Lung (tissue), 12 donors: ENCODE measurements around the gene CST11. TPM values are rescaled to one million over a fixed set of nuclear protein-coding genes. Genes with fewer than 3 reads are reported as not detected.

Source experiments
- ATAC-seq: fragments of 200-7000 bp; cut with Tn5 transposase; one replicate; pipeline ENCODE4 v1.9.1; 2020; ENCODE audit warnings: moderate number of reproducible peaks; ENCODE audit not compliant: insufficient read depth, low FRiP score
- DNase-seq, 3 donors: peaks; one replicate each; pipeline ENCODE4 v3.0.0-alpha.2; 2013 to 2017
- H3K27ac ChIP-seq, 2 donors: one replicate each; pipeline ENCODE4 v1.5.1; 2013; ENCODE audit warnings: mild to moderate bottlenecking in 2 of 2, moderate library complexity in 2 of 2, control low read depth in 1 of 2, inconsistent platforms in 1 of 2, low read depth in 1 of 2, low read length in 1 of 2
- H3K27me3 ChIP-seq, 3 donors: one replicate each; pipeline ENCODE4 v1.5.1; 2013; ENCODE audit warnings: low read length in 2 of 3; ENCODE audit not compliant: control insufficient read depth in 3 of 3, insufficient read depth in 3 of 3
- H3K36me3 ChIP-seq, 4 donors: one replicate each; pipeline ENCODE4 v1.5.1; 2013; ENCODE audit warnings: low read length in 4 of 4, mild to moderate bottlenecking in 1 of 4, moderate library complexity in 1 of 4; ENCODE audit not compliant: control insufficient read depth in 4 of 4, insufficient read depth in 4 of 4
- H3K4me1 ChIP-seq, 5 donors: one replicate each; pipeline ENCODE4 v1.5.1; 2013; ENCODE audit warnings: low read length in 5 of 5, mild to moderate bottlenecking in 2 of 5, moderate library complexity in 1 of 5; ENCODE audit not compliant: control insufficient read depth in 5 of 5, insufficient read depth in 5 of 5
- H3K4me3 ChIP-seq: one replicate; pipeline ENCODE4 v1.5.1; 2013; ENCODE audit warnings: mild to moderate bottlenecking, control low read depth, moderate library complexity
- H3K9ac ChIP-seq, 2 donors: one replicate each; pipeline ENCODE4 v1.5.1; 2013; ENCODE audit warnings: low read length in 2 of 2, control low read depth in 1 of 2; ENCODE audit not compliant: insufficient read depth in 1 of 2
- H3K9me3 ChIP-seq, 4 donors: one replicate each; pipeline ENCODE4 v1.5.1; 2013; ENCODE audit warnings: low read length in 3 of 4, mild to moderate bottlenecking in 1 of 4, moderate library complexity in 1 of 4; ENCODE audit not compliant: control insufficient read depth in 4 of 4, insufficient read depth in 3 of 4
- WGBS, 2 donors: extraction: QIAGEN DNeasy Blood & Tissue Kit; methylation state at CpG; one replicate each; pipeline ENCODE4 v1.1.7; 2013; 5-methylcytosine and 5-hydroxymethylcytosine counted together
- polyA plus RNA-seq, 2 donors: library from polyadenylated mRNA; stranded (reverse); fragments of 200-250 nt; gene quantifications; one replicate each; pipeline ENCODE4 v1.2.1, GENCODE V29; 2013
- total RNA-seq, 2 donors: library from RNA; depleted of rRNA in 1 of 2; stranded (reverse); fragments of >200 nt in 1 of 2; gene quantifications; one replicate each; pipeline ENCODE4 v1.2.1, GENCODE V29; 2014 to 2021
- TF ChIP-seq, protein P1 (sequence below): IDR thresholded peaks from 2 replicates; pipeline ENCODE4 v1.5.1; 2012; ENCODE audit warnings: mild to moderate bottlenecking; ENCODE audit errors: control extremely low read depth, extremely low read depth
- donor health status: control.
- donor health status: control.
- donor health status: Bipolar disorder and iron deficiency.
- donor health status: healthy.
- donor health status: DM: yes; HTN: yes; CAD: no.

The CST11 gene
- total and polyA plus RNA-seq, 4 donors: not detected

DNA sequence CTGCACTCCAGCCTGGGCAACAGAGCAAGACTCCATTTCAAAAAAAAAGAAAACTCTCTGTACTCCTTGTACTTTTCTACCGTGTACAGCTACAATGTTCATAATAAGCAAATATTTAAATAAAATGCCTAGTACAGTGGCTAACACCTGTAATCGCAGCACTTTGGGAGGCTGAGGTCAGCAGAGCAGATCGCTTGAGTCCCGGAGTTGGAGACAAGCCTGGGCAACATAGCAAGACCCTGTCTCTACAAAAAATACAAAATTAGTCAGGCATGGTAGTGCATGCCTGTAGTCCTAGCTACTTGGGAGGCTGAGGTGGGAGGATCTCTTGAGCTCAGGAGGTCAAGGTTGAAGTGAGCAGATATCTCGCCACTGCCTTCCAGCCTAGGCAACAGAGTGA is 37.1 kb downstream of the CST11 start:
- no peak overlapping the region for H3K9ac ChIP-seq
- H3K4me3 ChIP-seq: no peak overlapping the region
- peaks cover 0 to 31% (median 11%) of the 10 kb centered on the region in 5 donors for H3K4me1 ChIP-seq
- no peaks in the 10 kb centered on the region for H3K27me3 ChIP-seq
- ATAC-seq (no peak), DNase-seq (no peak)
- H3K27ac ChIP-seq: no peak overlapping the region
- H3K36me3 ChIP-seq: no peaks in the 10 kb centered on the region
- WGBS, 2 donors: 91 to 93% methylated on average over 5 of the region's 5 CpGs
- TF ChIP-seq, protein P1, sequence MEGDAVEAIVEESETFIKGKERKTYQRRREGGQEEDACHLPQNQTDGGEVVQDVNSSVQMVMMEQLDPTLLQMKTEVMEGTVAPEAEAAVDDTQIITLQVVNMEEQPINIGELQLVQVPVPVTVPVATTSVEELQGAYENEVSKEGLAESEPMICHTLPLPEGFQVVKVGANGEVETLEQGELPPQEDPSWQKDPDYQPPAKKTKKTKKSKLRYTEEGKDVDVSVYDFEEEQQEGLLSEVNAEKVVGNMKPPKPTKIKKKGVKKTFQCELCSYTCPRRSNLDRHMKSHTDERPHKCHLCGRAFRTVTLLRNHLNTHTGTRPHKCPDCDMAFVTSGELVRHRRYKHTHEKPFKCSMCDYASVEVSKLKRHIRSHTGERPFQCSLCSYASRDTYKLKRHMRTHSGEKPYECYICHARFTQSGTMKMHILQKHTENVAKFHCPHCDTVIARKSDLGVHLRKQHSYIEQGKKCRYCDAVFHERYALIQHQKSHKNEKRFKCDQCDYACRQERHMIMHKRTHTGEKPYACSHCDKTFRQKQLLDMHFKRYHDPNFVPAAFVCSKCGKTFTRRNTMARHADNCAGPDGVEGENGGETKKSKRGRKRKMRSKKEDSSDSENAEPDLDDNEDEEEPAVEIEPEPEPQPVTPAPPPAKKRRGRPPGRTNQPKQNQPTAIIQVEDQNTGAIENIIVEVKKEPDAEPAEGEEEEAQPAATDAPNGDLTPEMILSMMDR: no peak
- H3K9me3 ChIP-seq: no peaks in the 10 kb centered on the region

DNA sequence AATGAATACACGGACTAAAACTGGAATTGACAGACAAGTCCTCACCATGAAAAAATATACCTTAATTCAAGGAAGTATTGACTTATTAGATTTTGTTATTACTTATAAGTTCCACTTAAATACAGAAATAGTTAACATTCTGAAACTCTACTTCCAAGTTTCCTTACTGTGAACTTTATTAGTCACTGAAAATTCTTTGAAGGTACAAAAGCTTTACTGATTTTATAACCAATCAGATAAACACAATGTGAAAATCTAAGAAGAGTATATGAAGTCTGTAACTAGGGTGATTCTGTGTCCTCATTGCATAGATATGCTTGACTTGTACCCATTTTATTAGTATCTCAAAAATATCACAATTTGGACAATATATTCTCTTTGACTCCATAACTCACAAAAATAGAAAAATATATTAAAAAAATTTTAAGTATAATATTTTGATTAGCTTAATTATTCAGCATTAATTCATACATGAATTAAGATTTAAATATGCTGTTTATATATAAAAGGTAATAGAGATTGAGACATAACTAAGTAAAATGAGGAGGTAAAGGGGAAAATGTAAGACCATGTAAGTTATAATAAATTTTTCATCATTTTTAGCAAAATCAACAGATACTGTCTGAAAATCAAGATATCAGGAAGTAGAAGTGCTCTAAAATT is 38.0 kb downstream of the CST11 start:
- DNase-seq (no peak), ATAC-seq (no peak)
- Histone ChIP-seq H3K4me1 (peaks cover 0 to 27% (median 7%) of the 10 kb centered on the region in 5 donors), H3K27ac (no peak overlapping the region), H3K27me3 (no peaks in the 10 kb centered on the region), H3K9me3 (no peaks in the 10 kb centered on the region), H3K9ac (no peak overlapping the region), H3K36me3 (no peaks in the 10 kb centered on the region), H3K4me3 (no peak overlapping the region)
- TF ChIP-seq, protein P1: no peak
- 74 to 95% methylated on average over 1 of the region's 1 CpG for WGBS, 2 donors

DNA sequence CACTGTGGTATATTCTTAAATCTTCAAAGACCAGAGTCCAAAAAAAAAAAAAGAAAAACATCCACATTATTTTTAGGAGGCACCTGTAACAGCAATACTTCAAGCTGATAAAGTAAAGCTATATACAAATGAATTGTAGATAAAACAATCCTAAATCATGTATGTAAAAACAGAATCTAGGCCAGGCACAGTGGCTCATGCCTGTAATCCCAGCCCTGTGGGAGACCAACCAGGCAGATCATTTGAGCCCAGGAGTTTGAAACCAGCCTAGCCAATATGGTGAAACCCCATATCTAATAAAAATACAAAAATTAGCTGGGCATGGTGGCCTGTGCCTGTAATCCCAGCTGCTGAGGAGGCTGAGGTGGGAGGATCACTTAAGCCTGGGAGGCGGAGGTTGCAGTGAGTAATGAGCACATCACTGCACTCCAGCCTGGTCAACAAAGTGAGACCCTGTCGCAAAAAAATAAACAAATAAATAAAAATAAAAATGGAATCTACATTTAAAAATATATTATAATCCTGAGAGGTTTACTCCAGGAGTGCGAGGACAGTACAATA is 38.7 kb downstream of the CST11 start:
- ATAC-seq (no peak), DNase-seq (no peak)
- Histone ChIP-seq H3K4me3 (no peak overlapping the region), H3K4me1 (peaks cover 0 to 20% (median 5%) of the 10 kb centered on the region in 5 donors), H3K36me3 (no peaks in the 10 kb centered on the region), H3K9ac (no peak overlapping the region), H3K27me3 (no peaks in the 10 kb centered on the region), H3K27ac (no peak overlapping the region), H3K9me3 (no peaks in the 10 kb centered on the region)
- WGBS, 2 donors: 96% methylated on average over 3 of the region's 3 CpGs
- TF ChIP-seq, protein P1: no peak

DNA sequence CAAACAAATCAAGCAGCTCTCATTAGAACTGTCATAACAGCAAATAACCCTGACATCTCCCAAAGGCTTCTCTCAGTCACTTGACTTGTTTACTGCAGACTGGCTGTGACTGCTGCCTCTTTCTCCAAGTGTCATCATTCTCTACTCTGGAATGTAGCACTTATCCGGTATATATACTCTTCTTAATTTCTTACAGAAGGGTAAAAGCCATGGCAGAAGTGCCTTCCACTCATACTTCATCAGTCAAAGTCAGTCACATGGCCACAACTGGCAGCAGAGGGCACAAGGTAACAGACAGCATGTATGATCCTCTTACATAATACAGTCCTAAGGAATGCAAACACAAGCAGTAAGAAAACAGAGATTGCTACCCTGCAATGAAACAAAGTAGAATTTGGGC is 40.6 kb downstream of the CST11 start:
- no peak for DNase-seq
- TF ChIP-seq, protein P1: no peak
- no peak for ATAC-seq
- peaks cover 0 to 20% (median 5%) of the 10 kb centered on the region in 5 donors for H3K4me1 ChIP-seq
- H3K27ac ChIP-seq: no peak overlapping the region
- no peaks in the 10 kb centered on the region for H3K27me3 ChIP-seq
- H3K36me3 ChIP-seq: no peaks in the 10 kb centered on the region
- no peak overlapping the region for H3K9ac ChIP-seq
- no peak overlapping the region for H3K4me3 ChIP-seq
- H3K9me3 ChIP-seq: no peaks in the 10 kb centered on the region
- 57 to 63% methylated on average over 1 of the region's 1 CpG for WGBS, 2 donors
